Germinal center (tissue), 1 donor: Measurements from ENCODE around the gene RHCG.
A peak's percentile ranks its signal among the peaks of the same experiment; 100 is the strongest.

Source experiments
- DNase-seq: peaks from one replicate; pipeline ENCODE4 v3.0.0; 2012; ENCODE audit warnings: mixed read lengths, low spot score

The RHCG gene

DNA sequence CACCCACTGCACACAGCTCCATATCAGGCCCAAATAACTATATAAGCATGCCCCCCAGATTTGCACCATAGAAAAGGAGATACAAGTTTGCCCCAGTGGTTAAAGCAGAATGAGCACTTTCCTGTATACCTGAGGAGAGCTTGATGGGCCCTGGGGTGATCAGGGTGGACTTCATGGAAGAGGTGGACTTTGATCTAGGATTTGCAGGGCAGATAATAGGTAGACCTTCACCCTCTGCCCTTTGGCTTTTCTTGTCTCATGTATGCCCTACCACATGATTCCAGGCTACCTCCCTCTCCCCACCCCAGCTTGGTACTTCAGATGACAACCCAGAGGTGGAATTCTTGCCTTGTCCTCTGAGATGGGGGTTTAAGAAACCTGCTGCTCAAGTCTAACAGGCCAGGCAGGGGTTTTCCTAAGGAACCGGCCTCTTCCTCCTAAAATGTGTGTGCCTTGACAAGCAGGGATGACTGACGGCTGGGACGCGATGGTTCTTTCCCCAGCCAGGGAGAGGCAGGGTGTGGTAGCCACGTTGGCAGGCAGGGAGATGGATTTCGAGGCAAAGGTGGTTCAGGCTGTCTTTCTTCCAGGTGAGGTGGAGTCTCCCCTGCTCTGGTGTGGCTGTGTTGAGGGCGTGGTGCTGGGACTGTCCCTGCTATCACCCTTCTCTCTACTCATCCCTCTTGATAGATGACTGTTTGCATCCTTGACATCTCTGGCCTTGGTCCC lies 6.6 kb upstream of the RHCG start:
- no peak for DNase-seq

DNA sequence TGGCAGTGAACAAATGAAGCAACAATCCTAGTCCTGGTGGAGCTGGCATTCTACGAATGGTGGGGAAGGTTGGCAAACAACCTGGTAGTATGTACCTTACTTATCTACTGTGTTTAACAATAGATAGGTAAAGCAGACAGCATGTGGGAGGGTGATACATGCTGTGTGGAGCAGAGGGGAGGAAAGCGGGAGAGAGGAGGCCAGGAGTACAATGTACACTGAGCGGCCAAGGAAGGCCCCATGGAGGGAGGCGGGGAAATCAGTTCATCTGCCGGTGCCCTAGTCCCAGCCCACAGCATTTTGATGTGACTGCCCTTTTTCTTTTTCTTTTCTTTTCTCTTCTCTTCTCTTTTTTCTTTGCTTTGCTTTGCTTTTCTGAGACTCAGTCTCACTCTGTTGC lies 5.3 kb upstream of the RHCG start:
- DNase-seq = no peak

DNA sequence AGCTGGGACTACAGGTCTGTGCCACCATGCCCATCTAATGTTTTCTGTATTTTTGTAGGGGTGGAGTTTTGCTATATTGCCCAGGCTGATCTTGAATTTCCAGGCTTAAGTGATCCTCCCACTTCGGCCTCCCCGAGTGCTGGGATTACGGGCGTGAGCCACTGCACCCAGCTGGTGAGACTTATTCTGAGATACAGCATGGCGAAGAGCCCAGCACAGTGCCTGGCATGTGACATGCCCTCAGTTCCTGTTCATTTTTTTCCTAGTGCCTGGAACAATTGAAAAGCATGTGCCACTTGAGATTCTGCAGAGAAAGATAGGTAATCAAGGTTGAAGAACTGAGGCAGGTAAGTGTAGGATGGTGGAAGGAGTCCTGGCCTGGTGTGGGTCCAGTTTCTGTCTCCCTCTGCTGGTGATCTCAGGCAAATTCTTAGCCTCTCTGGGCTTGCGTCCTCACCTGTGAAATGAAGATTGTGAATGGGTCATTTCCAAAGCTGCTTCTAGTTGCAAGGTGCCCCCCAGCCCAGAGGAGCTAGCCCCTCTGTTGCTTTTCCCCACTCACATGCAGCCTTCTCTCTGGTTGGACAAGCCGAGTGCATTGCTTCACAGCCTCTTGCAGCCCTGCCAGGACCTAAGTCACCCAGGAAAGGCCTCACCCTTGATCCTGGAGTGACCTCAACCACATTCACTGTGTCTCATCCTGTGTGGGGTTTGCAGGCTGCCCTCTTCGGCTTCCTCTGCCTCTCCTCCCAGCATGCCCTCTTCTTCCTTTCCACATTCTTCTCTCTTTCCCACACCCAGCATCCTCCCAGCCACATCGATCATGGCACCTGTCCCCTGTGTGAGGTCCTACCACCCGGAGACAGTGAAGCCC lies 4.3 kb upstream of the RHCG start:
- no peak for DNase-seq

DNA sequence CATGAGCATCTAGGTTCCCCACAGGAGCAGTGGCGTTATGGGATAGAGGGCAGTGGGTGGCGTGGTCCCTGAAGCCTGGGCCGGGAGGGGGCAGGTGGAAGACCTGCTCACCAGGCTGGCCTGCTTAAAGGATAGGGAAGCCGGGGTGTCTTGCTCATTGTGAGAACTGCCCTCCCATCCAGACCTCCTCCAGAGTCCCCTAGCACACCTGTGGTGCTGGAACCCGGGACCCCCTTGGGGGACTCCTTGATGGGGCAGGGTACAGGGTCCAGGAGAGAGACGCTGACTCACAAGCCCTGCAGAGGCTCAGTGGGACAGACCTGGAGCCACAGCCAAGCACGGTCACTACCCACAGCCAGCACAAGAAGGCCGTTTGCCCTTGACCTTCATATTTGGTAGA lies 2.8 kb upstream of the RHCG start:
- no peak for DNase-seq

DNA sequence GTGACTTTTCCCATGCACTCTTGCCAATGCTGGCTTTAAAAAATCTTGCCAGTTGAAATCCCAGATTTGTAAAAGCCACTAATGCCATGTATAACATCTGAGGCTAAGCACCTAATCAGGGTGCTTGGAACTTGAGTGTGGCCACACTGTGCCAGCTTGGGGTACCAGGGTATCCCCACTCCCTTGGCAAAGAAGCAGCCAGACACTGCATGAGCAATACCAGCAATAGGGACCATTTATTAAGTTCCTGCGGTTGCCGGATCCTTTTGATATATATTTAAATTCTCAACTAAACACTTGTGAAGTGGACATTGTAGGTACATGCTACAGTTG lies 2.2 kb upstream of the RHCG start:
- no peak for DNase-seq

DNA sequence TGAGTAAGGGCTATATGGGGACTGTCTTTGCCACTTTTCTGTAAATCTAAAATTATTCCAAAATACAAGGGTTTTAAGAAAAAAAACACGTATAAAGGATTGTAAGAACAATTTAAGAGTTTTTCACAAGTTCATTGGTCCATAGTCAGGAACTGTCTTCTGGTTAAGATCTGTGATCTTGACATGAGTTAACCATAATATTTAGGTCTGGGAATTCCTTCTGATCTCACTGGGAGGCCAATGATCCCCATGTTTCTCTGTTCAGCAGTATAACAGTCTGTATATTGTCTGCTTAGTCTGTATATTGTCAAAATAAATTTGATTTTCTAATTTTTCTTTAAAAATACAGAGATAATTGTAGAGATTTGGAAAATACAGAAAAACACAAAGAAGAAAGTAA lies 848 bp upstream of the RHCG start:
- DNase-seq = no peak

DNA sequence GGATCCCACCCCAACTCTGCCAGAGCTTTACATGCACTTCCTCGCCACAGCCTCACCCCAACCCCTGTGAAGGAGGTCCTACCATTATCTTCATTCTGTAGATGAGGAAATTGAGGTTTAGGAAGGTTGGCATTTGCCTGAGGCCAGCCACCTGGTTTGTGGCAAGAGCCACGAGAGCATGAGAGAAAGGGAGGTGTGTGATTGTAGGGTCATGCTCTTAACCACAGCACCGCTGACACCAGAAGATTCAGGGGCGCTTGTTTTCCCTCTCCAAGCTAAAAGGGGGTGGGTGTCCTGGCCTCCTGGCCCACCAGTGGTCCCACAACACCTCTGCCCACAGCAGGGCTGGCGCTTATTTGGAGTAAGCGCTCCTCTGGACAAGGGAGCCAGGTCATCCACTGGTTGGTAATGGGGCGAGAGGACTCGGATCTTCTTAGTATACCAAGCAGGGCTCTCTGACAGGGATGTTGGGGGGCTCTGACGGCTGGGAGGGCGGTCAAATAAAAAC lies 691 bp downstream of the RHCG start:
- DNase-seq = no peak

DNA sequence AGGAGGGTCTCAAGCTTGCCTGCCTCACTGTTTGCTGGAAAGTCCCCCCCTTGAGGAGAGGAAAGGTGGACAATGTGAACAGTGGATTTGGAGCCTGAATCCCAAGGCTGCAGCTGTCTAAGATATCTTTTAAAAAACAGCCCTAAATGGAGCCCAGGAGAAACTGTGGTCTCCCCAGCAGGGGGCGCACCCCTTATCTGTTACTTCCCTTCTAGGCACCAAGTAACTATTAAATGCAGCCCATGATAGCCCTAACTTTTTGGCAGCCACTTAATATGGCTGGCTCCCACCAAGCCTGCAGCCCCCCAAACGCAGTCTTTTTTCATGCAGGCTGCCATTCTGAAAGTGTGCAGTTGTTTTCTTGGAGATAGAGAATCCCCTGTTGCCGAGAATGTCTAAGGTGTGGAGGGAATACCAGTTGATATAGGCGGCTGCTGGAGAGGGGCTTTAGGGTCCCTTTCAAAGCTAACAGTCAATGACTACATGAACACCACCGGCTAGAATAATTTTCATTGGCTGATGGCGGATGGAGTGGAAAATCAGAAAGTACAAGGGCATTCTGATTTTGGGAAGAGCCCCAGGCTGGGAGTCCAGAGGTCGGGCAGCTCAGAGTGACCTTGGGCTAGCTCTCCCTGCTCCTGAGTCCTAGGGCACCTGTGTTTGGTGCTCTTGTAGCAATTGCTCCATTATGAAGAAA lies 1.3 kb downstream of the RHCG start:
- no peak for DNase-seq

DNA sequence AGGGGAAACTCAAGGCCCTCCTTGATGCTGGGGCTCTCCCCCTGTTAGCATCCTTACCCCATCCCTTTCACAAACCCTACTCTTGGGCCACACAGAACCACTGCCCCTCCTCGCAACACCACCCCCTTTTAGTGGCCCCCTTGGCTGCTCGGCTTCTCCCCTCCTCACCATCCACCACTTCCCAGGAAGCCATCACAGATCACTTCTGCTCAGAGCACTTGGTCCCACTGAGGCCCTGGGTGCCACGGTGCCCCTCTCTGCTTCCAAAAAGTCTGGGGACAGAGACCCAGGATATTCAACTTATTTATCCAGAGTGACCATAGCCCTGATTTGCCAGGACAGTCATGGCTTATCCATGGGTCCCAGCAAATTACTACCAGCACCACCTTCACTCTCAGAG lies 2.4 kb downstream of the RHCG start:
- no peak for DNase-seq

DNA sequence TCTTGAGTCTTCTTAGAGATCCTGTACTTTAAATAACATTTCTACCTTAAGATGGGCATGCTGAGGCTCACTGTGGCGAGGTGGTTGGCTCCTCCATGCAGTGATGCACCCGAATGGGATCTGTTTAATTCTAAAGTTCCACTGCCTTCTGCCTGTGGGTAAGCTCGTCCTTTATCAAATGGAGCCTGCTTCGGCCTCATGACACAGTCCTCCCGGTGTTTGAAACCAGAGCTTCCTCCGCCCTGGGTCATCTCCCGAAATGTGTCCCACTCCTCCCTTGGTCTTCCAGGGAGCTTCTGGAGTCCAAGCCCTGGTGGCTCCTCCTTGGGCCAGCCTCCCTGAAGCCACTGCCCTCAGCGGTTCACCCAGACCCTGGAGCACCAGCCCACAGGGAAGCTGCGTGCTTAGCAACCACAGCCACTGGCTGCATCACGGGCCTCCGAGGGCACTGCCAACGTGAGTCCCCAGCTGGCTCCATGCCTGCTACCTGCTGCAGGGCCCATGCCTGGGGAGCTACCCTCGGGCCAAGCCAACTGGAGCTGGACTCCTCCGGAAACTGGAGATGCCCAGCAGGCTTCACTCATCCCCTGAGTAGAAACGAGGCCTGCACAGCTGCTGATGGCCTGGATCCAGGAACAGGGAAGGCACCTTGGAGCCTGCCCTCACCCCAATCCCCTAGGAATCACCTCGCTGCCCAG lies 3.3 kb downstream of the RHCG start:
- no peak for DNase-seq

DNA sequence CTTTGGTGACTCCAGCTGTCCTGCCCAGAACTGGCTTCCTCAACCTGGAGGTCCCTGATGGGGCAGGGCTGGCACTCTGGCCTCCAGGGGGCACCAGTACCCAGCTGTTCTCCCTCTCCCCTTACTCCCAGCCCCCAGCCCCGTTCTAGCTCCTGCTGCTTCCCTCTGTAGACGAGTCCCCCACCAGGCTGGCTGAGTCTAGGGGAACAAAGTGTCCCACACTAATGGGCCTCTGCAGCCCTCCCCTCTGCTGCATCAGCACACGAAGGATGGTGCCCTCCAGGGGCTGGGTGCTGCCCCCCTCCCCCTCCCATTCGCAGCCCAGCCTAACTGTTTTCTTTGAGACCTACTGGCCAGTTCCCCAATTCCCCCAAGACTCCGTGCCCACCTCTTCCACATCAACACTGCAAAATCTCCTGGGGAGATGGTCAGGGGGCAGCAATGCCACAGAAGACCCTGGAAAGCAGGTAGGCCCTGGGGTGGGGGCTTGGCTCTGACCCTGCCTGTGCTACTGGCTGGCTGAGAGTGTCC lies 4.2 kb downstream of the RHCG start:
- DNase-seq = no peak

DNA sequence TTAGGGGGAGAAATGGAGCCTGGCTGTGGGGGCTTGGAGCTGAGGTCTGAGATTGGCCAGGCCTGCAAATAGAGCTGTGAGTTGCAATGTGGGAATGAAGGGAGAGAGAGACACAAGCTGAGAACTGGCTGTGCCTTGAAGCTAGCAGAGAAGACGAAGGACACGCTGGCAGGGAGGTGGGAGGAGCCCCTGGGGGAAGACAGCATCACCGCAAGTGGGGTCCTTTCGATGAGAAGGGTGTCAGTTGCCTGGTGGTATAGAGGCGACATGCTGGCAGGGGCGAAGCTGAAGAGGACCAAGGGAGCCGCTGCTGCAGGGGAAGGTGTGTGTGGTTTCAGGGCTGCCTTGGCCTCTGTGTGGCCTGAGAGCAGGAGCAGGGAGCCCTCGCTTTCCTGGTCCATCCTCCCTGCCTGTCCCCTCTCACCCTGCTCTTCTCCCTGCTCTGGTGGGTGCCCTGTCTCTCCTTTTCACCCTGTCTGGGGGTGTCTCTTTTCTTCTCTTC lies 5.5 kb downstream of the RHCG start:
- DNase-seq = no peak

DNA sequence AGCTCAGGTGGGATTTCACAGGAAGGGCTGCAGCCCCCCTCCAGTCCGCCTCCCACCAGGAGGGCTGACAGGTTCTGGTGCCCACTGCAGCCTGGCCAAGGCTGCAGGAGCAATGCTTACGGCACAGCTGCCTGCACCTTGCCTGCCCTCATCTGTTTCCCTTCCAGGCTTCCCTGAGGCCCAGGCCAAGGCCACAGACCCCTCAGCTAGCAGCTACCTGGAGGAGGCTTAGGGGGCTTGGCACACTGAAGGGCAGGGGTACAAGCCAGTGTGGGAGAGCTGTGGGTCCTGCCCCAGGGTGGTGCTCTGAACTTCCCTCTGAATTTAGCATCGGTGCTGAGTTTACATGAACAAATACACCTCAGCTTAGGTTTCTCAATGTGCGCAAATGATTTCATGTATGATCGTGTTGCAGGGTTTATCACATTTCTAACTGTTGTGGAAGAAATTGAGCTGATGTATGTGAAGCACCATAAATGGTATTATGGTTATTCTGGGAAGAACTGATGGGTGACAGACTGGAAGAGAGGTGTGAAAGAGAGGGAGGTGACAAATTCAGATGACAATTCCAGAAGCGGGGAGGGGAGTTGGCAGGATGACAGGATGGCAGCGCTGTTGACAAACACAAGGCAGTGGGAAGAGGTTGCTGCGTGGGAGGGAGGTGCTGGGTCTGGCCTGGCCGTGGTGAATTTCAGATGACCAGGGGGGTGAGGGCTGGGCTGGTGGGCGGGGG lies 6.1 kb downstream of the RHCG start:
- no peak for DNase-seq

DNA sequence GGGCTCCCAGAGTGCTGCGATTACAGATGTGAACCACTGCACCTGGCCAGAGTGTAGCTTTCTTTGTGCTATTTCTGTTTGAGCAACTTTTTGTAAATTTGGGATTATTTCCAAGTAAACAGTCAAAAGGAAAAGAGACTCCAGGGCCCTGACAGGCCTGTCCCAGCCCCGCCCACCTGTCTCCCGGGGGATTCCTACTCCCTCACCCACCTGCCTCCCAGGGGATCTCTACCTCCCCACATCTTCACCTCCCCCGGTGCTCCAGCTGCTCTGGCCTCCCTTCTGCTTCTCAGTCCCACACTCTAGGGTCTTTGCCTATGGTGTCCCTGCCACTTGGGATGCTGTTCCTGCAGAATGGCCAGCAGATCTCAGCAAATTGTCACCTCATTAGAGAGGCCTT lies 7.0 kb downstream of the RHCG start:
- DNase-seq = no peak

DNA sequence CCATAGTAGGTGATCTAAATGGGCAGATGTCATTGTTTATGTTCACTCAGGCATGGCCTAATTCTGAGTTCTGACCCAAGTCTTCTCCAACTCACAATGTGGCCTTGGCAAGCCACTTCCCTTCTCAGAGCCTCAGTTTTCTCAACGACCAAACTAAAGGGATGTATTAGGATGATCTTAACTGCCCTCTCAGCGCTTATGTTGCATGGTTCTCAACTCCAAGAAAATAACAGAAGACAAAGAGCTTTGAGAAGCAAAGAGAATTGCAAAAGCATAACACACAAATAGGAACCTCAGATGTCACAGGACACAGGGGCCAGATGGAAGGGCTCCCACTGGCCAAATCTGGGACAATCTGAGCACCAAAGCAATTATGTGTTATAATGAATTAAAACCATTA lies 8.6 kb downstream of the RHCG start:
- DNase-seq = no peak

DNA sequence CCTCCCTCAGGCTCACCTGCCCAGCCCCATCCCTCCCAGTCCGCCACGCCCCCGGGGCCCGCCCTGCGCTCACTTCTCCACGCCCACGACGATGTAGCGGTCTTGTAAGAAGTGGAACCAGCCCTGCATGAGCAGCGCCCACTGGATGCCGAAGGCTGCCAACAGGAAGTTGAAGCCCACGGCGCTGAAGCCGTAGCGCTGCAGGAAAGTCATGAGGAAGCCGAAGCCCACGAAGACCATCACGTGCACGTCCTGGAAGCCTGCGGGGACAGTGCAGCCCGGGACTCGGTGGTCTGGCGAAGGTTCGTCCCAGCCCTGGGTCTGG lies 9.7 kb downstream of the RHCG start:
- peak; percentile 82 for DNase-seq

DNA sequence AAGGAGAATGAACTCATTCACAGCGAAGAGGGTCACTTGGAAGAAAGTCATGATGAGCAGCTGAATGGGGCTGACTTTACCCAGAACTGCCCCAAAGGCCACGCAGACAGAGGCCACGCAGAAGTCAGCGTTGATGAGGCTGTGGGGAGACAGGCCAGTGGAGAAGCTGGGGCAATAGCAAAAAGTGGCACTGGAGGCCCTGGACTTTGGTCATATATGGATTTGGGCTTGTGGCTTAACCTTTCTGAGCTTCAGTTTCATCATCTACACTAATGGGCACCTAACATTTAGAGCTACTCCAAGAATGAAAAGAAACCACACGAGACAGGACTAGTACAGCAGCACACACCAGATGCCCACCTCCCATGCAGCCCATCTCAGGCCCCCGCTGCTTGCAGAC lies 13.3 kb downstream of the RHCG start:
- no peak for DNase-seq

DNA sequence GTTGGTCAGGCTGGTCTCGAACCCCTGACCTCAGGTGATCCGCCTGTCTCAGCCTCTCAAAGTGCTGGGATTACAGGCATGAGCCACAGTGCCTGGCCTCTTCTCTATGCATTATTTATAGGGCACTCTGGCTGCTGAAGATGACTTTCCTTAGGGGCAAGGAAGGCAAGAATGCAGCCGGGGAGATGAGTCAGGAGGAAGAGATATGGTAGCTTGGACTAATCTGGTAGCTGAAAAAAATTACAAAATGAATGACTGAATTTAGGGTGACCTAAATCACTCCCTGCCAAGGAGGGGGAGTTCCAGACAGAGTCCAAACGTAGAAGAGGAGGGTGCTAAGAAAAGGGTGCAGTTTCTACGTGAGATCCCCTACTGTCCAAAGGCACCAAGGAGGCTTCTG lies 14.2 kb downstream of the RHCG start:
- DNase-seq = no peak

DNA sequence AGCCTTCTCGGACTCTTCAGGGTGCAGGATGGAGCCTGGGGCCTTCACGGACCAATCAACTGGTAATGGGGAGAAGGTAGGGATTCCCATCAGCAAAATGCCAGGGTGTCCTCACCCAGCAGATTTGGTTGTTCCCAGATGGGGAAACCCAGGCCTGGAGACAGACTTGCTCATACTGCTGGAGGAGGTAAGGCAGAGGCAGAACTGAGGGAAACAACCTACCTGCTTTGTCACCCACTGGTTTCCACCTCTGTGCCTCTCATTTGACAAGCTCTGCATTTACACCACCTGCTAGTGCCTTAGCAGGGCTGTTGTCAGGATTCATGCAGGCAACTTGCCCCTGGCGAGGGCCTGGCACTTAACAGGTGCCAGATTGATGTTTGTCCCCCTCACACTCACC lies 15.9 kb downstream of the RHCG start:
- no peak for DNase-seq

DNA sequence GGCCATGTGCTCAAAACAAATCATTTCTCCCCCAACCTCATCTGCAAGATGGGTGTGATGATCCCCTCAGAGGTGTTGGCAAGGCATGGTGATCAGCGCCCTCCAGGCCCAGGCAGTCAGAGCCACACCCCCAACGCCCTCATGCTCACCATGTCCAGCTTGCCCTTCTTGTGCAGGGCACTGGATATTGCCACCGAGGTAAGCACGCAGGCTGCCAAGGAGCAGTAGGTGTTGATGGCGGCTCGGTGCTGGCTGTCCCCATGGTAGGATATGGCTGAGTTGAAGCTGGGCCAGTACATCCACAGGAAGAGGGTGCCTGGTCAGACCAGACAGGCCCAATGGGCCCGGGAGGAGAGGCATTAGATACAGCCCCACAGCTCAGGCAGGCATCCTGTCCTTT lies 17.2 kb downstream of the RHCG start:
- DNase-seq = no peak
